Measurements from ENCODE around the gene RGS7.
"Not testable (repeated sequence)": the region's sequence is repeated elsewhere in the genome, so short reads cannot be mapped to it uniquely, and the experiment has no call there.

The RGS7 gene

DNA sequence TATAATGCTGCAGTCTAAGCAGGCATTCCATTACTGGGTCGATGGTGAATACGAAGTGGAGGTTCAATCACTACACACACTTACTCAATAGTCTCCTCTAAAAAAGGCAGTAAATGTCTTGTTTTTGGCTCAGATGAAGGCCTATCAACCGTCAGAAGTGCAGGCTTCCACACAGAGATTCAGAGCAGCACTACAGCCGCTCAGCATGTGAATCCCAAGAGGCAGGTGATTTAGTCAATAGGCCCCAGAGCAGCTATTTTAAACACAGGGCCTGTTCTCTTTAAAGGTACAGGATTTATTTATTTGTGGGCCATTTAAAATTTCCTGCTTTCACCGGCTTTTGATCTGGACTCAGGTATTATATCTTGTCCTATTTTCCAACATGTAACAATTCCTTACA, 293.7 kb downstream of the RGS7 start:
- no peak for DNase-seq

GRCh38 chr1:241061062-241061461, 295.9 kb downstream of the RGS7 start:
- no peak for DNase-seq

DNA sequence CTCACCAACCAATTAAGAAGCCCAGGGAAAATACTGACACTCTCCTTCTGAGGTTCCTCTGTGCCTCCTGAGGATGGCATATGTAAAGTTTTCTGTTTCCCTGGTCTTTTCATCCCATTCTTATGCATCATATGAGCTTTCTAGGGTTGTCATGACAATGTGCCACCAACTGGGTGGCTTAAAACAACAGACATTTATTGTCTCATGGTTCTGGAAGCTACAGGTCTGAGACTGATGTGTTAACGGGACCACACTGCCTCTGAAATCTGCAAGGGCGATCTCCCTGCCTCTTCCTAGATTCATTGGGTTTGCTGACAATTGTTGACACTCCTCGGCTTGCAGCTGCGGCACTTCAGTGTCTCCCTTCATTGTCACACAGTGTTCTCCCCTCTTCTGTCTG, 308.4 kb downstream of the RGS7 start:
- DNase-seq = no peak

GRCh38 chr1:241045659-241046058, 311.3 kb downstream of the RGS7 start:
- no peak for DNase-seq

GRCh38 chr1:241034203-241034936, 322.6 kb downstream of the RGS7 start:
- DNase-seq = no peak

GRCh38 chr1:241024834-241025233, 332.2 kb downstream of the RGS7 start:
- DNase-seq = no peak

GRCh38 chr1:241022366-241022765, 334.6 kb downstream of the RGS7 start:
- no peak for DNase-seq

DNA sequence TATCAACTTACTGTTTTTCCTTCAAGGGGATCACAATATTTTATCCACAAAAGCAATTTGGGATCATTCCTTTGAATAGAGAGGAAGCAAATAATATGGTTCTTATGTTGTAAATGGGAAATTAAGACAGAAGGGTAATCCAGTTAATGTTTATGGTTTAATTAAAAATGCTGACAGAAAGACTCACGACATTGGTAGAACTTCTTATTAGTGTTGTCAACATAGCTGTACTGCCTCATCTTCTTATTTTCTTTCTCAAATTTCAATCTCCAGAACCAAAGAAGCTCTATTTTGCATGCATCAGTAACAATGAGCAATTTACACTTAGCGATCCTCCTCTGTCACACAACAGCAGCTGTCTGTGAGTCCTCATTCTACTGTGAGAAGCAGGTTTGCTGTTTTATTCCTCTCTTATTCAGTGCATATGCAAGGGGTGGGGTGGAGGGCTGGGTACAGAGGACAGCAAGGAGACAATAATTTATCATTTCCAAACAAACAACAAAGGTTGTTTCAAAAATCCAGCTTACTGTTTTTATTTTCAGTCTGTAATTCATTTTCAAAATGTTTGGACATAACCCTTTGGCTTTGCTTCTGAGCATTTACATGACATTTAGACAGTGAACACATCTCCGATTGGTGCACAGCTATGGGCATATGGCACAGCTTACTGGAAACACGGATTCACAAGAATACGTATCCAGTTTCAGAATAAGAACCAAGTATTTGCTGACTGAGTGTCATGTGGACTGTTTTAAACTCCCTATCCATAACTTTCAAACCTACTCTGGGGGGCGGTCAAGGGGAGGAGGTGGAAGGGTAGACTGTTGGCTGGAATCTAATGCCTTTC, 335.9 kb downstream of the RGS7 start:
- no peak for DNase-seq

DNA sequence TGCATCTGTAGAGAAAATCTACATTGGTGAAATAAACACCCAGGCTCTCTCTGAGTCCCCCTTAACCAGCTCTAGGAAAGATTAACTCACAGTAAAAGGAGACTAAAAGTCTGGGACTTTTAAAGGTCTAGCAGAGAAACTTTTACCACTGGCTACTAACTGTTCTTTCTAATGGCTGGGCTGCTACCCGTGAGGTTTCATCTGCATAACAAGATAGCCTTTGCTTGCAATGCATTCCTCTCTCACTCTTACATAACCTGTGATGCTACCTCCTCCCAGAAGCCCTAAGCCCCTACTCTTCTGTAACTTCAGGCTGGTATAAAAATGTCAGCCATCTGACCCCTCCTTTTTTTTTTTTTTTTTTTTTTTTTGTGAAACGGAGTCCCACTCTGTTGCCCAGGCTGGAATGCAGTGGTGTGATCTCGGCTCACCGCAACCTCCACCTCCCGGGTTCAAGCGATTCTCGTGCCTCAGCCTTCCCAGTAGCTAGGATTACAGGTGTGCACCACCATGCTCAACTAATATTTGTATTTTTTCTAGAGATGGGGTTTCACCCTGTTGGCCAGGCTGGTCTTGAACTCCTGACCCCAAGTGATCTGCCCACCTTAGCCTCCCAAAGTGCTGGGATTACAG, 344.2 kb downstream of the RGS7 start:
- no peak for DNase-seq

DNA sequence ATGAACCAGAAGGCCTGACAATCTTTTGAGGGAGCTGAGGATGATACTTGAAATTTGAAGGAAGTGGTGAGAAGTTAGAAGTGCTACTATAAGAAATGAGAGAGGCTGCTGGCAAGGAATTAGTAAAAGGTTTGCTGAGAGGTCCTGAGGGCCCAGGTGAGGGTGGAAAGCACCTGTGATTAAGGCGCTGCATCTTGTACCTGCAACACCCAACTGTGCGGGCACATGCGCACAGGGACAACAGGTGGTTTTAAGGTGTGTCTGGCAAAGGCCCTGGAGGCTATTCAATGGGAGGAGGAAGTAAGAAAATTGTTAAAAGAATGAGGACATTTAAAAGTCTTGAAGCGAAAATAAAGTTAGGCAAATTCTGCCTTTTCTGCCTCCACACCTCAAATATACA, 349.3 kb downstream of the RGS7 start:
- DNase-seq = no peak

DNA sequence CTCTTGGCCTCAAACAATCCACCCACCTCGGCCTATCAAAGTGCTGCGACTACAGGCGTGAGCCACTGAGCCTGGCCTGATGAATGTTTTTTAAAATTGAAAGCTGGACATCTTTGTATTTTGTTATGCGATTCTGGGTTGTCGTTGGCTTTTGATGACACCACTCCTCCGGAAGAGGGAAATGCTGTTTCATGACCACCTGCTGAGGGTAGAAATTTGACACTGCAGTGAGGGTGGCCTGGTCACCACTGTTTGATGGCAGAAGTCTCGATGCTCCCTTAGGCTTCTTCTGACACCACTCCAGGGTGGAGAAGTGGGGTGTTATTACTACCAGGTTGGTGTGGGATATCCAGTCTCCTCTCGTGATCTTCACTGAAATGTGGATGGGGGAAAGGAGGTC, 357.2 kb downstream of the RGS7 start:
- DNase-seq = no peak

- DNase-seq = no peak
Measured at GRCh38 chr1:240998441-240999015, 358.5 kb downstream of the RGS7 start.

DNA sequence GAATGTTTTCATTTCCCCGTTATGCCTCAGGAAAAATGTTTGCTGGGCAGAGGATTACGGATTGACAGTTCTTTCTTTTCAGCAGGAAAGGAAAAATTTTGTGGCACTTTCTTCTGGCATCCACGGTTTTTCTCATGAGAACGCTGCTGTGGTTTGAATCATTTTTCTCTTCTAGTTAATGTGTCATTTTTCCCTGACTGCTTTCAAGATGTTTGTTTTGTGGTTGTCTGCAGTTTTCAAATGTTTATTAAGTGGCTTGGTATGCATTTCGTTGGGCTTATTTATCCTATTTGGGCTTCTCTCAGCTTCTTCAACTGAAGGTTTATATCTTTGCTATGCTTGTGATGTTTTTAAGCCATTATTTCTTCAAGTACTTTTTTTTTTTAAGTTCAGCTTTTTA, 359.0 kb downstream of the RGS7 start:
- no peak for DNase-seq

- no peak for DNase-seq
Measured at GRCh38 chr1:240993004-240993403, 364.0 kb downstream of the RGS7 start.

DNA sequence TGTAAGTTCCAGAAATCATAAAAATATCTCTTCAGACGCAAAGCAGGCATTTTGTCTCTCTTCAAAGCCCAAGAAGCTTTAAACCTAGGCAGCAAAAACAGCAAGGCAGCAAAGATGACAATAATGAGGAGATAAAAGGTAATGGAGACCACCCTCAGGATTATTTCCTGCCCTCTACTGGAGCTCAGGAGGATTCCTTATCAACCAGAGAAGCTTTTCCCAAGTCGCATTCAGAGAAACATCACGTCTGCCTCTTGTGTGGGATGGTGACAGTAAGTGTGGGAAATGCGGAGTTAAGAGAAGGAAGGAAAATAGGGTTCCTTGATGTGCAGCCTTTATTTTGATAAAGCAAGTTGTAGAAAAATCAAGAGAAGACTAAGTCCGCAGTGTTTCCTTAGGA, 365.8 kb downstream of the RGS7 start:
- no peak for DNase-seq

DNA sequence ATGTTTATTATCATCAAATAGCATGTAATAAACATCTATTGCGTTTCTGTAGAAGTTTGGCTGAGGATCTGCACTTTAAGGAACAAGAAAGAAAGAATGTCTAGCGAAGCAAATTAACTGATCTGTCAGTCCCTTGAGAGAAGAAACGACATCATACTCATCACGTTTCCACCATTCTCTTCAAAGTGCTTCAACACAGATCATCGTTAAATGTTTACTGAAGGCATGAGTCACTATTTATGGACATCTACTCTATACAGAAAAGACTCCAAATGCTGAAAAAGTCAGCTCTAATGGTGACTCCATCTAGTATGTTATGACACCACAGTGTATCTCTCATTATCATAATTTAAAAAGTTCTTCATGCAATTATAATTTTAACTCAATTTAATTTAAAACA, 369.1 kb downstream of the RGS7 start:
- no peak for DNase-seq

DNA sequence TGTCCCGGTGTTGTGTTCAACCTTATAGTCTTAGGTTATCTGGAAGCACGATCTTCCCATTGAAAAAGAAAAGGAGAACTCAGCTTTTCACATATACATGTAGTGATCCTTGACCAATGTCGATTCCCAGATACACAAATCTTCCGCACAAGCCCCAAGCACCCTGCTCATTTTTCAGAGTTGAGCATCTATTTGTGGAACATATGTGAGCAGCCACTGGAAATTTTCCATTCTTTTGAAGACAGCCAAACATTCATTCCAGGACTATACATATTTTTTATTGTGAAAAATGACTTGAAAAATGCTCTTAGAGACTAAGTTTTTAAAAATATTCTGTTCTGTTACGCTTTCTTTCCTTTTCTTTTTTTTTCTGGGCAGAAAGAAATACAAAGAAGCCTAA, 371.9 kb downstream of the RGS7 start:
- no peak for DNase-seq

DNA sequence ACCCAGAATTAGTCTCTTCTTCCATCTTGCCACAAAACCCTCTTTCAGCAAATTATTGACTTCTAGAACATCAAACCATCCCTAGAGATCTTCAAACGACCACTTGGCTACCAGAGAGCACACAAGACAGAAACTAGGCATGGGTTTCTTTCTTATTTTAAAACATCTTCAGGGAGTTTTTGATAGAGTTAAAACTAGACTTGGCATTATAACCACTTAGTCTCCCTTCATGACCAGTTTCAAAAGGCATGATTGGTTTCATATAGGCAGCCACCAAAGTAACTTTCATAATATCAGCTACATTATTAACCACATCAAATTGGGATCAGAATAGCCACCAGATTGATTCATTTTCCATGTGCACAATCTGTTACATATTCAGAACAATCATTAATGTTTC, 376.7 kb downstream of the RGS7 start:
- no peak for DNase-seq

- DNase-seq = no peak
Measured at GRCh38 chr1:240976685-240977084, 380.3 kb downstream of the RGS7 start.

- DNase-seq = no peak
Measured at GRCh38 chr1:240973875-240974274, 383.1 kb downstream of the RGS7 start.

DNA sequence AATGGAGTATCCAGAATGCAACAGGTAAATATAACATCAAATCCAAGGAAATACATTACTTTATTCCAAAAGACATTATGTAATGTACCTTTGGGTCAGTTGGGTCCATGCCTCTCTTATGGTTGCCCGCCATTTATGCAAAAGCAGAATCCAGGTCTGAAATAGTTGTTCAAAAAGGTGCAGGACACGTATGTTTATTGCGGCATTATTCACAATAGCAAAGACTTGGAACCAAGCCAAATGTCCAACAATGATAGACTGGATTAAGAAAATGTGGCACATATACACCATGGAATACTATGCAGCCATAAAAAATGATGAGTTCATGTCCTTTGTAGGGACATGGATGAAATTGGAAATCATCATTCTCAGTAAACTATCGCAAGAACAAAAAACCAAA, 384.9 kb downstream of the RGS7 start:
- not testable (repeated sequence) for DNase-seq

DNA sequence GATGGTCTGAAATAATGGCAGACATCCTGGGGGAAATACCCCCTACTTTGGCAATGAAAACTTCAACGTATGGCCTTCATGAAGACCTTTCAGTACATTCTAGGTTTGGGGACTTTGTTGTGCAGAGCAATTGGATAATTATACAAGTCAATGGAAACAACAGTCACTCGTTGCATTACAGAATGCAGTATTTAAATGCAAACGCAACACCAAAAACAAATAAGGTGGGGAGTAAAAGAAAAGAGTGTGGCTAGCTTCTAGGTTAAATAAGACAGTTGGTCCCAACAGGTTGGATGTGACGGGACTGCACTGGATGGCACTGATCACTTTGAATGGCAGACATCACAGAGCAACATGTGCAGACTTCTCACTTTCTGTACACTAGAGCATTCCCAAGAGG, 386.8 kb downstream of the RGS7 start:
- no peak for DNase-seq

DNA sequence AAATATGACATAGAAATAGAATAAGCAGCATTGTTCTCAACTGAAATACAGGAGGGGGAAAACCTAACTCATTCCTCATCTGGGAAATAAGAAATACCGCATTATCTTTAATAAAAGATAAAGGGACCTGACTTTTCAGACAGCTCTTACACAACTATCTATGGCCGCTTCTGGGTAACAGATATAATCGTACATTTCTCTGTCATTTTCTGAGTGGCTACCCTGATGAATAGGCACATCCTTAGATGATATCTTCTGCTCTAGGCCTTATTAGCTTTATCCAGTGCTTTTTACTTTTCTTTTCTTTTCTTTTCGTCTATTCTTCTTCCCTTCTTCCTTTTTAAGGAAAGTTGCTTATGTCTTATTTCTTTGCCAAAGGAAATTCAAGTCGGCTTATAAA, 388.1 kb downstream of the RGS7 start:
- no peak for DNase-seq
